H1 (cell line): ENCODE data around the gene ADAMTS14. TPM values are rescaled to one million over a fixed set of nuclear protein-coding genes. Genes with fewer than 3 reads are reported as not detected.

Experiments
- CHD7 ChIP-seq: fragments of 300-600 bp; sonication (generic); IDR thresholded peaks from 2 replicates; pipeline ENCODE4 v1.7.1; 2012; ENCODE audit warnings: low read length, moderate library complexity, mild to moderate bottlenecking, inconsistent platforms; ENCODE audit not compliant: insufficient replicate concordance
- GTF2F1 ChIP-seq: IDR thresholded peaks from 2 replicates; pipeline ENCODE4 v1.6.1; 2012; ENCODE audit warnings: low read depth, low read length, improper control_type of control experiment, borderline replicate concordance
- KDM5A ChIP-seq: fragments of 200-600 bp; IDR thresholded peaks from 2 replicates; pipeline ENCODE4 v1.7.1; 2012; ENCODE audit warnings: mild to moderate bottlenecking, low read length, inconsistent platforms, mixed read lengths
- polyA plus RNA-seq, 7 experiments: library from polyadenylated mRNA; depleted of rRNA in 3 of 7; stranded (reverse) in 5 of 7; unstranded in 2 of 7; fragments of >200 nt in 5 of 7; fragments of 200-250 nt in 2 of 7; gene quantifications; 1 replicate in 5 of 7; 2 replicates in 1 of 7; 4 replicates in 1 of 7; pipeline versions ENCODE4 v1.2.1 to v1.2.3, GENCODE V29; 2011 to 2013; ENCODE audit warnings: missing spikeins in 2 of 7, mixed read lengths in 2 of 7
- total RNA-seq: library from RNA; stranded (reverse); fragmentation: NEBNext Ultra II Directional; extraction: Animal tissue kit (Norgen Biotek cat#: 25700); gene quantifications from 2 replicates; pipeline ENCODE4 v1.2.1, GENCODE V29; 2021

Gene ADAMTS14
- total and polyA plus RNA-seq, 2 of the 8 experiments (the other 6 are each of a cell fraction or from before 2014, with no cell fraction given) = 2.0 to 2.3 TPM

GRCh38 chr10:70786799-70787415 is 114.6 kb downstream of the ADAMTS14 start (continued):
- TF ChIP-seq CHD7 (no peak), KDM5A (no peak), GTF2F1 (no peak)
